Hepatocyte (in vitro differentiated cells): ENCODE data around the gene EIPR1. TPM values are rescaled to one million over a fixed set of nuclear protein-coding genes. Genes with fewer than 3 reads are reported as not detected.

ENCODE experiments used
- DNase-seq: peaks from one replicate; pipeline ENCODE4 v3.0.0-alpha.2; 2016; ENCODE audit warnings: low spot score
- H2AFZ ChIP-seq: fragments of 200-600 bp; sonication (generic); 2 replicates; pipeline ENCODE4 v1.6.0; 2016; ENCODE audit warnings: antibody characterized with exemption, mild to moderate bottlenecking
- H3K27ac ChIP-seq: fragments of 200-600 bp; sonication (generic); 2 replicates; pipeline ENCODE4 v1.5.1; 2016; ENCODE audit warnings: mild to moderate bottlenecking
- H3K27me3 ChIP-seq: fragments of 200-600 bp; sonication (generic); 2 replicates; pipeline ENCODE4 v1.6.1; 2016
- H3K36me3 ChIP-seq: fragments of 200-600 bp; sonication (generic); replicated peaks from 2 replicates; pipeline ENCODE4 v1.5.1; 2016; ENCODE audit warnings: low read depth; ENCODE audit not compliant: insufficient read depth
- H3K4me1 ChIP-seq: fragments of 200-600 bp; sonication (generic); 2 replicates; pipeline ENCODE4 v1.5.1; 2016; ENCODE audit warnings: mild to moderate bottlenecking, moderate library complexity; ENCODE audit not compliant: insufficient read depth
- H3K4me2 ChIP-seq: fragments of 200-600 bp; sonication (generic); 2 replicates; pipeline ENCODE4 v1.6.0; 2016
- H3K4me3 ChIP-seq: fragments of 200-600 bp; sonication (generic); 2 replicates; pipeline ENCODE4 v1.5.1; 2016; ENCODE audit warnings: mild to moderate bottlenecking
- H3K79me2 ChIP-seq: fragments of 200-600 bp; sonication (generic); 2 replicates; pipeline ENCODE4 v1.6.0; 2017; ENCODE audit warnings: mild to moderate bottlenecking
- H3K9me2 ChIP-seq: fragments of 200-600 bp; sonication (generic); replicated peaks from 2 replicates; pipeline ENCODE4 v1.6.0; 2017; ENCODE audit warnings: mild to moderate bottlenecking; ENCODE audit not compliant: insufficient read depth
- H3K9me3 ChIP-seq: fragments of 200-600 bp; sonication (generic); 2 replicates; pipeline ENCODE4 v1.5.1; 2016; ENCODE audit warnings: low read depth, mild to moderate bottlenecking
- H4K20me1 ChIP-seq: fragments of 200-600 bp; sonication (generic); 2 replicates; pipeline ENCODE4 v1.6.0; 2016; ENCODE audit warnings: mild to moderate bottlenecking; ENCODE audit not compliant: insufficient read depth, poor library complexity, severe bottlenecking
- CTCF ChIP-seq: fragments of 200-600 bp; sonication (generic); IDR thresholded peaks from 2 replicates; pipeline ENCODE4 v1.5.1; 2016; ENCODE audit warnings: antibody characterized with exemption, mild to moderate bottlenecking; ENCODE audit not compliant: poor library complexity
- EZH2 ChIP-seq: fragments of 200-600 bp; sonication (generic); IDR thresholded peaks from 2 replicates; pipeline ENCODE4 v1.6.1; 2016; ENCODE audit warnings: antibody characterized with exemption, mild to moderate bottlenecking, borderline replicate concordance
- EZH2phosphoT487 ChIP-seq: fragments of 200-600 bp; sonication (generic); IDR thresholded peaks from one replicate; pipeline ENCODE4 v1.6.1; 2018; ENCODE audit warnings: antibody characterized with exemption, mild to moderate bottlenecking, low read depth, moderate library complexity; ENCODE audit not compliant: unreplicated experiment, severe bottlenecking
- WGBS: methylation state at CpG from one replicate; pipeline ENCODE4 v1.1.6; 2016; ENCODE audit warnings: low lambda C conversion rate; ENCODE audit errors: missing lambda C conversion rate; 5-methylcytosine and 5-hydroxymethylcytosine counted together
- polyA plus RNA-seq: library from polyadenylated mRNA; unstranded; fragments of >200 nt; fragmentation: Nextera tagmentation; extraction: Ambion mirVana; gene quantifications from 2 replicates; pipeline ENCODE4 v1.2.1, GENCODE V29; 2016
- total RNA-seq: library from RNA; depleted of rRNA; stranded (reverse); fragments of >200 nt; gene quantifications from 2 replicates; pipeline ENCODE4 v1.2.3, GENCODE V29; 2014

EIPR1 gene
- total and polyA plus RNA-seq, 2 experiments from 2014 or later = 27.4 to 42.3 TPM

GRCh38 chr2:3277050-3277747 is 100.4 kb downstream of the EIPR1 start:
- DNase-seq = no peak
- Histone ChIP-seq H3K9me2 (no peaks in the 10 kb centered on the region), H3K4me2 (no peak overlapping the region), H2AFZ (no peak overlapping the region), H3K36me3 (no peaks in the 10 kb centered on the region), H4K20me1 (no peaks in the 10 kb centered on the region), H3K79me2 (peaks cover 9% of the 10 kb centered on the region), H3K27ac (no peak overlapping the region), H3K27me3 (no peaks in the 10 kb centered on the region), H3K4me3 (no peak overlapping the region), H3K9me3 (no peaks in the 10 kb centered on the region), H3K4me1 (no peaks in the 10 kb centered on the region)
- no peak for TF ChIP-seq CTCF
- WGBS = 87% methylated on average over 25 of the region's 25 CpGs

- Histone ChIP-seq H3K4me1 (no peaks in the 10 kb centered on the region), H3K79me2 (peaks cover 9% of the 10 kb centered on the region), H3K27ac (no peak overlapping the region), H3K36me3 (no peaks in the 10 kb centered on the region), H3K9me3 (no peaks in the 10 kb centered on the region), H2AFZ (no peak overlapping the region), H3K9me2 (no peaks in the 10 kb centered on the region), H3K4me3 (no peak overlapping the region), H3K27me3 (no peaks in the 10 kb centered on the region), H3K4me2 (no peak overlapping the region), H4K20me1 (no peaks in the 10 kb centered on the region)
- TF ChIP-seq EZH2 (no peak), CTCF (no peak), EZH2phosphoT487 (no peak)
- DNase-seq = no peak
- WGBS = 100% methylated on average over 7 of the region's 7 CpGs
Measured at GRCh38 chr2:3272761-3273160, 104.9 kb downstream of the EIPR1 start.

GRCh38 chr2:3270095-3270478 is 107.5 kb downstream of the EIPR1 start:
- H3K9me2 ChIP-seq = no peaks in the 10 kb centered on the region
- H4K20me1 ChIP-seq = no peaks in the 10 kb centered on the region
- 99% methylated on average over 8 of the region's 8 CpGs for WGBS
- H3K4me2 ChIP-seq = no peak overlapping the region
- H3K9me3 ChIP-seq = no peaks in the 10 kb centered on the region
- no peak overlapping the region for H3K4me3 ChIP-seq
- no peak overlapping the region for H3K27ac ChIP-seq
- DNase-seq = no peak
- H3K27me3 ChIP-seq = no peaks in the 10 kb centered on the region
- TF ChIP-seq CTCF (no peak), EZH2 (no peak), EZH2phosphoT487 (no peak)
- no peak overlapping the region for H2AFZ ChIP-seq
- no peaks in the 10 kb centered on the region for H3K4me1 ChIP-seq
- peaks cover 4% of the 10 kb centered on the region for H3K79me2 ChIP-seq
- H3K36me3 ChIP-seq = no peaks in the 10 kb centered on the region
